Activated naive CD8-positive, alpha-beta T cell treated with anti-CD3 and anti-CD28 coated beads for 36 hours (primary cell): ENCODE data around the gene HSPA1L. TPM values are rescaled to one million over a fixed set of nuclear protein-coding genes. Genes with fewer than 3 reads are reported as not detected.
A peak's percentile ranks its signal among the peaks of the same experiment; 100 is the strongest.
"Not testable (repeated sequence)": the region's sequence is repeated elsewhere in the genome, so short reads cannot be mapped to it uniquely, and the experiment has no call there.

Source experiments
- DNase-seq: peaks from one replicate; pipeline ENCODE4 v3.0.0; 2021
- H3K27ac Mint-ChIP-seq: one replicate; pipeline ENCODE4 v1.8.0; 2022; ENCODE audit warnings: mild to moderate bottlenecking, moderate library complexity, mixed read lengths
- H3K27me3 Mint-ChIP-seq: one replicate; pipeline ENCODE4 v1.8.0; 2022; ENCODE audit warnings: mild to moderate bottlenecking, mixed read lengths
- H3K36me3 Mint-ChIP-seq: one replicate; pipeline ENCODE4 v1.8.0; 2021; ENCODE audit warnings: mild to moderate bottlenecking, mixed read lengths
- H3K4me1 Mint-ChIP-seq: one replicate; pipeline ENCODE4 v1.8.0; 2021; ENCODE audit warnings: mixed read lengths
- H3K4me3 Mint-ChIP-seq: one replicate; pipeline ENCODE4 v1.8.0; 2022; ENCODE audit warnings: mild to moderate bottlenecking, moderate library complexity, mixed read lengths
- H3K9me3 Mint-ChIP-seq: one replicate; pipeline ENCODE4 v1.8.0; 2022; ENCODE audit warnings: mixed read lengths
- total RNA-seq, 2 experiments: library from RNA; stranded (reverse); gene quantifications; one replicate each; pipeline ENCODE4 v1.2.3, GENCODE V29; 2021

HSPA1L gene
- total RNA-seq = 1 to 10 TPM; 1.2 to 1.5 TPM

GRCh38 chr6:31815025-31815838 is at the start of gene HSPA1L, which contains the start of gene HSPA1A:
Gene HSPA1L, minus strand, starts transcription at chr6:31815283. Its CDS starts 3,311 bp downstream, at chr6:31811972.
Gene HSPA1A, plus strand, starts transcription at chr6:31815543. Its CDS starts 214 bp downstream, at chr6:31815757.
- Mint-ChIP-seq H3K27ac (peak within 1 kb of the TSS; percentile 84), H3K9me3 (no peaks in the 10 kb centered on the region), H3K36me3 (no peaks in the 10 kb centered on the region), H3K4me3 (peak within 1 kb of the TSS; percentile 84), H3K27me3 (no peaks in the 10 kb centered on the region), H3K4me1 (peaks cover 34% of the 10 kb centered on the region)
- DNase-seq = peak; percentile 45

GRCh38 chr6:31864818-31865204 is 49.7 kb upstream of the HSPA1L start:
- Mint-ChIP-seq H3K9me3 (no peaks in the 10 kb centered on the region), H3K4me1 (peaks cover 22% of the 10 kb centered on the region), H3K27ac (no peak overlapping the region), H3K36me3 (peaks cover 2% of the 10 kb centered on the region), H3K27me3 (no peaks in the 10 kb centered on the region), H3K4me3 (no peak overlapping the region)
- DNase-seq = no peak

- not testable (repeated sequence) for DNase-seq, H3K36me3 Mint-ChIP-seq, H3K27me3 Mint-ChIP-seq, H3K9me3 Mint-ChIP-seq
- peak overlapping the region; percentile 93 for H3K27ac Mint-ChIP-seq
- H3K4me1 Mint-ChIP-seq = peaks cover 22% of the 10 kb centered on the region
- H3K4me3 Mint-ChIP-seq = peak overlapping the region; percentile 92
Measured at GRCh38 chr6:31864123-31864562, 49.1 kb upstream of the HSPA1L start.

- Mint-ChIP-seq H3K9me3 (no peaks in the 10 kb centered on the region), H3K27ac (peak within 1 kb of the TSS; percentile 93), H3K27me3 (no peaks in the 10 kb centered on the region), H3K36me3 (peaks cover 5% of the 10 kb centered on the region), H3K4me3 (peak within 1 kb of the TSS; percentile 92), H3K4me1 (peaks cover 22% of the 10 kb centered on the region)
- peak; percentile 99 for DNase-seq
Measured at GRCh38 chr6:31862344-31863235, 47.5 kb upstream of the HSPA1L start, which contains the start of gene NEU1. Gene NEU1, minus strand, starts transcription at chr6:31862821. Its CDS starts 45 bp downstream, at chr6:31862776.

- Mint-ChIP-seq H3K9me3 (no peaks in the 10 kb centered on the region), H3K36me3 (peaks cover 7% of the 10 kb centered on the region), H3K4me1 (peaks cover 22% of the 10 kb centered on the region), H3K27ac (peak overlapping the region; percentile 93), H3K27me3 (no peaks in the 10 kb centered on the region), H3K4me3 (peak overlapping the region; percentile 92)
- DNase-seq = no peak
Measured at GRCh38 chr6:31861919-31862343, 46.8 kb upstream of the HSPA1L start.

GRCh38 chr6:31861150-31861549 is 46.1 kb upstream of the HSPA1L start:
- Mint-ChIP-seq H3K36me3 (peaks cover 7% of the 10 kb centered on the region), H3K9me3 (no peaks in the 10 kb centered on the region), H3K27ac (no peak overlapping the region), H3K4me3 (peak overlapping the region; percentile 7), H3K4me1 (peaks cover 22% of the 10 kb centered on the region), H3K27me3 (no peaks in the 10 kb centered on the region)
- DNase-seq = no peak

GRCh38 chr6:31860349-31860748 is 45.3 kb upstream of the HSPA1L start:
- H3K4me3 Mint-ChIP-seq = no peak overlapping the region
- peaks cover 7% of the 10 kb centered on the region for H3K36me3 Mint-ChIP-seq
- peaks cover 22% of the 10 kb centered on the region for H3K4me1 Mint-ChIP-seq
- DNase-seq = no peak
- H3K9me3 Mint-ChIP-seq = no peaks in the 10 kb centered on the region
- no peaks in the 10 kb centered on the region for H3K27me3 Mint-ChIP-seq
- H3K27ac Mint-ChIP-seq = no peak overlapping the region

- Mint-ChIP-seq H3K4me1 (peaks cover 20% of the 10 kb centered on the region), H3K4me3 (no peak overlapping the region), H3K27me3 (no peaks in the 10 kb centered on the region), H3K27ac (no peak overlapping the region), H3K9me3 (no peaks in the 10 kb centered on the region), H3K36me3 (peaks cover 7% of the 10 kb centered on the region)
- no peak for DNase-seq
Measured at GRCh38 chr6:31859923-31860322, 44.8 kb upstream of the HSPA1L start.

GRCh38 chr6:31858707-31859106 is 43.6 kb upstream of the HSPA1L start:
- Mint-ChIP-seq H3K9me3 (no peaks in the 10 kb centered on the region), H3K27me3 (no peaks in the 10 kb centered on the region), H3K36me3 (peaks cover 7% of the 10 kb centered on the region), H3K27ac (no peak overlapping the region), H3K4me3 (no peak overlapping the region), H3K4me1 (peaks cover 15% of the 10 kb centered on the region)
- no peak for DNase-seq

- DNase-seq, H3K36me3 Mint-ChIP-seq, H3K4me3 Mint-ChIP-seq, H3K27me3 Mint-ChIP-seq, H3K9me3 Mint-ChIP-seq, H3K4me1 Mint-ChIP-seq, H3K27ac Mint-ChIP-seq: not testable (repeated sequence)
Measured at GRCh38 chr6:31857774-31858173, 42.7 kb upstream of the HSPA1L start.

- H3K4me1 Mint-ChIP-seq, H3K9me3 Mint-ChIP-seq, H3K27me3 Mint-ChIP-seq, DNase-seq, H3K36me3 Mint-ChIP-seq, H3K4me3 Mint-ChIP-seq, H3K27ac Mint-ChIP-seq: not testable (repeated sequence)
Measured at GRCh38 chr6:31851980-31852718, 37.1 kb upstream of the HSPA1L start.

GRCh38 chr6:31851485-31851832 is 36.4 kb upstream of the HSPA1L start:
- H3K4me1 Mint-ChIP-seq = no peaks in the 10 kb centered on the region
- no peaks in the 10 kb centered on the region for H3K27me3 Mint-ChIP-seq
- no peak overlapping the region for H3K27ac Mint-ChIP-seq
- DNase-seq = no peak
- peaks cover 7% of the 10 kb centered on the region for H3K36me3 Mint-ChIP-seq
- H3K4me3 Mint-ChIP-seq = no peak overlapping the region
- no peaks in the 10 kb centered on the region for H3K9me3 Mint-ChIP-seq

GRCh38 chr6:31850765-31851484 is 35.8 kb upstream of the HSPA1L start:
- no peaks in the 10 kb centered on the region for H3K9me3 Mint-ChIP-seq
- H3K27me3 Mint-ChIP-seq = no peaks in the 10 kb centered on the region
- no peak for DNase-seq
- peaks cover 7% of the 10 kb centered on the region for H3K36me3 Mint-ChIP-seq
- no peak overlapping the region for H3K4me3 Mint-ChIP-seq
- H3K4me1 Mint-ChIP-seq = no peaks in the 10 kb centered on the region
- H3K27ac Mint-ChIP-seq = no peak overlapping the region

- Mint-ChIP-seq H3K4me1 (no peaks in the 10 kb centered on the region), H3K27ac (no peak overlapping the region), H3K9me3 (no peaks in the 10 kb centered on the region), H3K4me3 (no peak overlapping the region), H3K27me3 (no peaks in the 10 kb centered on the region), H3K36me3 (peaks cover 11% of the 10 kb centered on the region)
- DNase-seq = no peak
Measured at GRCh38 chr6:31847276-31847978, 32.3 kb upstream of the HSPA1L start.
